ENCODE results near the gene SLC25A13. TPM values are rescaled to one million over a fixed set of nuclear protein-coding genes. Genes with fewer than 3 reads are reported as not detected.

The SLC25A13 gene
- total and polyA plus RNA-seq, 9 of the 15 experiments (the other 6 are each of a cell fraction or from before 2014, with no cell fraction given), result 21.4 to 80.2 (median 58.7) TPM

DNA sequence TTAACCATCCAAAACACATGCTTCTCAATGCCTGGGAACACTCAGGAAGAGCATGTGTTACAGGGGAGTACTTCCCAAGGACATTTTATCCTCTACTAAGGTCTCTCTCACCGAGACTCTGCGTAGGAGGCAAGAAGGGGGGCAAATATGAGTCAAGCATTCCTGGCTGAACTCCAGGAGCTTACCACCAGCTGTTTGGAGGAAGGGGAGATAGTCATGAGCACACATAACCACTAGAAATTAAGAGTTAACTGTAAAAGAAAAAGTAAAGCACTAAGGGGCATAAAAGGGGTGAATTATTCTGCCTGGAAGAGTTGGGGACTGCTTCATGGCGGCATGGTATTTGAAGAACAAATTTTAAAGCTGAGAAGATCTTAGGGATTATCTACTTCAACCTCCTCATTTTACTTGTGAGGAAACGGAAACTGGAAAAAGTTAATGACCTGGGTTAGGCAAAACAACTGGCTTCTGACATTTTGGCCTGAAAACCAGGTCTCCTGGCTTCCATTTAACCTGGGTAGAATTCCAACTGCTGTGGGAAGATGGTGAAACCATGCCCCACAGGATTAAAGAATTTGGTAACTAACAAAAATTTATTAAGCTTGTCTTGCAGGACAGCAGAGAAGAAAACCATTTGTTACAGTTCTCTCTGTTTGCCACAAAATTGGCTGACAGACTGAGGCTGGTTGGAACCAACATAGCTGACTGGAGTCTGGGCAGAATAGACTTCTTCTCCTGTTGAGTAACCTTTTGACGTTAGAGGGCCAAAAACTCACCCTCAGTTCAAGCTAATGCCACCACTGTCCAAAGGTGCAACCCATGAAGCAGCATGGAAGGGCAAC lies 85.5 kb downstream of the SLC25A13 start (continued):
- TF ChIP-seq ZBTB40 (IDR thresholded peaks at IDR 0.05) (peak; percentile 48; the same call in 1 of the 2 replicates), ZBTB40 (CRISPR knock-in tag; IDR thresholded peaks at IDR 0.05) (no peak), KAT2B (IDR thresholded peaks at IDR 0.05; ENCODE audit: low read depth, low read length) (no peak), DPF2 (IDR thresholded peaks at IDR 0.05) (peak; percentile 99), PHF20 (IDR thresholded peaks at IDR 0.05; ENCODE audit: partially characterized antibody) (peak; percentile 38), ARID3A (IDR thresholded peaks at IDR 0.05; ENCODE audit: borderline replicate concordance, low read depth, low read length) (peak; percentile 68; the same call in 1 of the 2 replicates), RB1 (IDR thresholded peaks at IDR 0.05; ENCODE audit: low read depth) (peak; percentile 57; the same call in 1 of the 2 replicates), CHAMP1 (IDR thresholded peaks at IDR 0.05) (peak; percentile 71; the same call in 1 of the 2 replicates), MLLT1 (IDR thresholded peaks at IDR 0.05) (peak in 1 of 2 experiments; percentile 77; a peak in 1 of 4 replicates), NRF1 (conservative IDR thresholded peaks at IDR 0.05 in 1 of 2, IDR thresholded peaks at IDR 0.05 in 1 of 2) (peak; percentile 55 to 56), MTA1 (IDR thresholded peaks at IDR 0.05; ENCODE audit: borderline replicate concordance) (peak; percentile 64; the same call in 1 of the 2 replicates), ZFX (CRISPR knock-in tag; IDR thresholded peaks at IDR 0.05) (0 out of 2 replicates have a peak, but pooled peaks have one; percentile 13)

Data from K562 (cell line).